GM19193 (cell line): Measurements from ENCODE around the gene MACO1.

Experiments
- POLR2A ChIP-seq: IDR thresholded peaks from 4 replicates; pipeline ENCODE4 v1.6.1; 2011; ENCODE audit not compliant: insufficient read depth, insufficient read length; ENCODE audit errors: extremely low read depth

Gene MACO1

DNA sequence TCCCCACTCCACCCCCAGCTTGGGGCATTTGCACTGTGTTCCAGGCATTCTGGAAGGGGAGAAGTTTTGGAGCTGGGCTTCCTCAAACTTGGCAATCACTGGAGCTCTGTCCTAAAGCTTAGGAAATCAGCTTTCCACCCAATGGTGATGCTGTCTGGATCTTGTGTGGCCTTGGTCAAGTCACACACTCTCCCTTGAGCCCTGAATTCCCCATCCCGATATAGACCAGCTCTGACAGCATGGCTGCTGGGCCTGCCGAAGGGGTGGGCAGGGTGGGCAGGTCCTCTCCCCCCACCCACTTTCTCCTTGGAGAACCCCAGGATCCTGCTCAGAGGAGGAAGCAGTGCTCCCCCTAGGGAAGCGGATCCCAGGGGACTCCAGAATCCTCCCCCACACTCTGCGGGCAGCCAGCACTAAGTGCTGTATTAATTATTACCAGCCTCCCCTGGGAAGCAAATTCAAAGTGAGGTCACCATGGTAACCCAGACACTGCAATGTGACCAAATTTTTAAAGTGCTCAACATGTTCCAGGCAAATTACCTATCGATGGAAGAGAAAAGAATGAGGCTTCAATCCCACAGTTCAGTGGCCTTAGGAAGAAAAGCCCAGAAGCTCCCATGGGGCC lies 91.4 kb downstream of the MACO1 start:
- TF ChIP-seq POLR2A: no peak

DNA sequence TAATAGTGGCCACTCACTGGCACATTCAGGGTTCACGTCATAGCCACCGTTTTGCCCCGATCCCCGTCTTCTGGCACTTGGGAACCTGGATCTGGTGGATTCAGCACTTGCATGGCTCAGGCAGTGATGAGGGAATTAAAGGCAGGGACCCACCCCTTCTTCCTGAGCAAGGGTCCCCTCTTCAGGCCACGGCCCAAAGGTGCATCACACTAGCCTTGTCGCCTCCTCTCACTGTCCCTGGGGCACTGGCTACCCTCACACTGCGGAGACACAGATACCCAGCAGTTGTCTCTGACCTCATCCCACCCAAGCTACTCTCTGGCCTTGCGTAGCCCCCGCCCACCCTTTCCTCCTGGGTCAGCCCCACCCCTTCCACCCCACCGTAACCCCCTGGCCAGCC lies 92.8 kb downstream of the MACO1 start:
- no peak for TF ChIP-seq POLR2A

DNA sequence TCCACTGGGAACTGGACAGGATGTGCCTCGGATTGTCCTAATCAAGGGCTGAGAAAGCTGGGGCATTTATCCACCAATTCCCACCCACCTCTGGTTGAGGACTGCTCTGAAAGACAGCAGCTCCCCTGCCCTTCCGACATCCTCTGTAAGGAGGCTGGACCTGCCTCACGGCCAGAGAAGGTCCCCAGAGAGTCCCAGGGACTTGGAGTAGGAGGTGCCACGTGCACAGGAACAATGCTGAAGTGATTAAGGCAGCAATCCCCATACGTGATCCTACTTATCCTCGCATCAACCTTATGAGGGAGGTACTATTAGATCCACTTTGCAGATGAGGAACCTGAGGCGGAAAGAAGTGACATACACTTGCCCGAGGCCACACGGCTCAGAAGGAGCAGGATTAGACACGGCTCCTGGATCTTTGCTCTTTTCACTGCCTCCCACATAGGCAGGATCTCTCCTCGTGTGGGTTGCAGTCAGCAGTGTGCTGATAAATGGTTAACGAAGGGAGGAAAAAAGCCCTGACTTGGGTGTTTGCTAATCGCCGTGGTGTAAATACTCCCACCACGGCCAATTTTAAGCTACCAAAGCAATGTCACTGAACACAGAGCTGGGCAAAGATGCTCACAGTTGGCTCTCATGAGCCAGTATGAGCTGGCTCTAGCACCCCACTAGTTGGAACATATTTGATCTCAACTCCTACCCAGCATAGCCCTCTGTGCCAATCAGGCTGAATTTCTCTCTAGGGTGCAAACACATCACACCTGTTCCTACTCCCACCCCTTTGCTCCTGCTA lies 94.1 kb downstream of the MACO1 start:
- TF ChIP-seq POLR2A: no peak

DNA sequence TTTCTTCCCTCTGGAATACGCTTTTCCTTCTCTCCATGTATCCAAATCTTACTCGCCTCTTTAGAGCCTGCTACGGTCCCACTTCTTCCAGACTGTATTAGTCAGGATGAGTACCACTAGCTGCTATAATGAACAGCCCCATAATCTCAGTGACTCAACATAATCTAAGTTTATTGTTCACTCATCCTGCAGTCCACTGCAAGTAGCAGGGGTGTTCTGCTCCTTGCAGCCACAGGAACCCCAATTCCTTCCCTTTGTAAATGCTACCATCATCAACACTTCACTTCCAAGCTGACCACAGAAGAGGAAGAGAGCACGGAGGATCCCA lies 94.6 kb downstream of the MACO1 start:
- TF ChIP-seq POLR2A: no peak

DNA sequence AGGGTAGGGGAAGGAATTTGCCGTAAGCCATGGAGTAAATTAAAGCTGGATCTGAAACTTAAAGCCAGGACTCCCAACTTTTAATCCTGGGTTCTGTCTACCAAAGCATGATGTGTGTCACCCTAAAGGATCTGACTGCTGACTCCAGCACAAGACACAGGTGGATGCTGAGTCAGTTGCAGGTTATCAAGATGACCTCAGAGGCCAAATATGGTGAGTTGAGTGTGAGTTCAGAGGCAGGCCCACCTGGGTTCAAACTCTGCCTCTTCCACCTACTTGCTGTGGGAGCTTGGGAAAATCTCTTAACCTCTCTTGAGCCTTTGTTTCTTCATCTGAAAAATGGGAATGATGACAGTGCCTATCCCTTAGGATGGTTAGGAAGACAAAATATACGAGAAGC lies 96.1 kb downstream of the MACO1 start:
- no peak for TF ChIP-seq POLR2A

DNA sequence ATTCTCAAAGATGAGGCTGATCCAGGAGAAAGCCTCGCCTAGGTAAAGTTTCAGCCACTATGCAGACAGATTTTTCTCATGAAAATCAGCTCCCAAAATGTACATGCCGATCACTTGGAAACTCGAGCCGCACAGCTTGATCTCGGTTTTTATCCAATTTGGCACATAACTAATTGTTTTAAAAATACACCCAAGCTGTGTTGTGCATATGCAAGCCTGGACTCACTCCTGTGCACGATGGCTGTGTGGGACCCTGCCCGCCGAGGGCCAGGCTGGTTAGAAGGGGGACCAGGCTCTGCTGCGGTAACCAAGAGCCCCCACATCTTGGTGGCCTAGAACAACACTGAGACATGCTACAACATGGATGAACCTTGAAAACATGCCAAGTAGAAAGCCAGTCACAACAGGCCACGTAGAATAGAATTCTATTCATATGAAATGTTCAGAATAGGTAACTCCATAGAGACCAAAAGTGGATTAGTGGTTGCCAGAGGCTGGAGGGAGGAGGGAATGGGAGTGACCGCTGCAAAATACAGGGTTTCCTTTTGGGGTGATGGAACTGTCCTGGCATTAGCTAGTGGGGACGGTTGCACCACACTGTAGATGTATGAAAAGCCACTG lies 96.6 kb downstream of the MACO1 start:
- no peak for TF ChIP-seq POLR2A

DNA sequence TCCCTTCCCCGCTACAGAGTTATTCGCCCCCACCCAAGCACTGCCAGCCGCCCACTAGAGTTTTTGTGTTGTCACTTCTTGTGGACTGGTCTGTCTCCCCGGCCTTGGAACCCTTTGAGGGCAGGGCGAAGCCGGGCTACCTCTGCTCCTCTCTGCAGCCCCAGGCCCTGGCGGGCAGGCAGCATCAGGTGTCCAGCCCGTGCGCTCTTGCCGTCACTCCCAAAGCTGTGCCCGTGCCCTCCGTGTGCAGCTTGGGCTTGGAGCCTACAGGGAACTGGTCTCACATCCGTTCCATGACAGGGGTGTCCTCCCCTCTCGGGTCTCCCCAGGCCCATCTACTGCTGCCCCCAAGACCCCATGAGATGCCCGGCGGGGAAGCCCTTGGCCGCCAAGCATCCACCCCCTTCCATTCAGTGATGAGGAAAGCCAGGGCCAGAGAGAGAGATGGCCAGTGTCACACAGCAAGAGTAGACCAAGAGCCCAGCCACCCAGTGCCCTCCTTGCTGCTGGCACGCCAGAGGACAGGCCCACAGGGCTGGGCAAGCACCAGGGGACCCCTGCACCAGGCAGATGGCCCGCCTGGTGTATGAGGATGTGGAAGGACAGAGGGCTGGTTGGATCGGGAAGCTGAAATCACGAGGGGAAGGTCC lies 97.4 kb downstream of the MACO1 start:
- TF ChIP-seq POLR2A: no peak

DNA sequence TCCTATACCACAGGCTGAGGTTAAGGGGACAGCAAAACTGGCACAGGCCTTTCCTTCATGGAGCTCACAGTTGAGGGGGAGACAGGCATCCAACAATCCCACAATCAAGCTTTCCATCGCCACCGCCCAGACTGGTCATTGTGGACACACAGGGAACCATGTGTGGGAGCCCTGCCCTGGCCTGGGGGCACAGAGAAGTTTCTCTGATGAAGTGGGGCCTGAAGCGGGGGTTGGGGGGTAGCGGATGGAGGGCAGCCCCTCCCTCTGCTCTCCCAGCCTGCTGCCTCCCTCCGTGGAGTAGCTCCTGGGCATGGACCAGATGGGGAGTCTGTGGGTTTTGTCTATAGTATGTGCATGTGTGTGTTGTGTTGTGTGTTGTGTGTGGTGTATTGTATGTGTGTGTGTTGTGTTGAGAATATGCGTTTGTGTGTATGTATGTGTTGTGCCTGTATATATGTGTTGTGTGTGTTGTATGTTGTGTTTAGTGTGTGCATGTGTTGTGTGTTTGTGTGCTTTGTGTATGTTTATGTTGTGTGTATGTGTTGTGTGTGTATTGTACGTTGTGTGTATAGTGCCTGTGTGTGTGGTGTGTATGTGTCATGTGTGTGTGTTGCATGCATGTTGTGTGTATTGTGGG lies 98.3 kb downstream of the MACO1 start:
- TF ChIP-seq POLR2A: no peak

DNA sequence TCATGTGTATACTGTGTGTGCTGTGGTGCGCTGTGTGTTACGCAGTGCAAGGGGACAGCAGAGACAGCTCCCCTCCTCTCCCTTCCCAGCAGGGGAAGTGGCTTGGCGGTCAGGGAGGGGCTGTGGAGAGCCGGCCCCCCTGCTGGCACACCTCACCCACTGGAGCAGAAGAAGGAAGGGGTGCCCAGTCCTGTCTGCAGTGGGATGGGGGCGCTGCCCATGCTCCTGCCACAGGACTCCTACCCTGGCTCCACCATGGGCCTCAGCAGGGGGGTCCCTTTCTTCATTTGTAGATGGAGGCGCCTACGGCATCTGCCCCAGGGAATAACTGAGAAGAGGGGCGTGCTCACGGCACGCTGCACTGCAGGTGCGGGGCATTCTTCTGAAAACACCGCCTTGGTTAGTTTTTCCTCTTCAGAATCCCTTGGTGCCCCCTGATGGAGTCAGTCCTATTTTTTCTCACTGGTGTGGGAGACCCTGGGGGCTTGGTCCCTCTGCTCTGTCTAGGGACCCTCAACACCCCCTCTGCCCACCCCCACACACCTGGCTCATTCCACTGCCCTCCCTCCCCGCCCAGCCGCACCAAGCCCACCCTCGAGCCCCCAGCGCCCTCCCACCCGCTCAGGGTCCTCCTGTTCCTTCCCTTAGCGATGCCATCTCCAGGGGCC lies 99.0 kb downstream of the MACO1 start:
- TF ChIP-seq POLR2A: no peak

DNA sequence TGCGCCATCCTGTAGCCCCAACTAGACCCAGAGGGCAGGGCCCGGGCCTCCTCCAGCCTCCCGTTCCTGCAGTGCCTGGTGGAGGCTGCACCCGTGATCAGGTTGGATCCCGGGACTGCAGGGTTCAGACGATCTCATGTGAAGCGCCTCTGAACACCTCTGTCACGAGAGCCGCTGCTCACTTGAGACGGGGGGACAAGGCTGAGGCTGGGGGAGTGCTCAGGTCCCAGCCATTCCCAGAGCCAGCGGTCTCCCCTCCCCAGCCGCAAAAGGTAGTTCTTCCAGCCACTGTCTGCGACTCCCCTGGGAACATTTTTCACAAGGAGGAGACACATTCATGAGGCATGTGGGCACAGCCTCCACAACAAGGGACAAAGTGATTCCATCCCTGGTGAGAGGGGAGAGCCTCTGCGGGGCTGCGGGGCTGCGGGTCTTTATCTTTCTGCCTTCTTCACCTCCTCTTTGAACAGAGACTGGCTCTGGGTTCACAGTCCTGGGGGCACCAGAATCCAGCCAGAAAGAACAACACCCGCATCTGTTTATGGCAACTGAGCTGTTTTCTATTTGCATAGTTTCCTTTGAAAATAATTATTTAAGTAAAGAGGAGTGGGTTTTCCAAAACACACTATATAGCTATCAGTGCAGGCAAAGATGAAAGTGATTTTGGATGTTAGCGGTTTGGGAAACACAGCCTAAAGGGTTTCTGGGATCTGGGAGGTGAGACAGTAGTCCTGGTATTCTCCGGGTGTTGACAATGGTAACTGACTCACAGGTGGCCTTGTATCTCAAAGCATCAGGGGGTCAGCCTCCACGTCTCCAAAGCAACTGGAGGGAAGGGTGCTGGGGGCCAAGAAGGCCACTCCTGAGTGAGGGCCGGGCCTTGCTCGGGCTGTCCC lies 99.7 kb downstream of the MACO1 start:
- TF ChIP-seq POLR2A: no peak

DNA sequence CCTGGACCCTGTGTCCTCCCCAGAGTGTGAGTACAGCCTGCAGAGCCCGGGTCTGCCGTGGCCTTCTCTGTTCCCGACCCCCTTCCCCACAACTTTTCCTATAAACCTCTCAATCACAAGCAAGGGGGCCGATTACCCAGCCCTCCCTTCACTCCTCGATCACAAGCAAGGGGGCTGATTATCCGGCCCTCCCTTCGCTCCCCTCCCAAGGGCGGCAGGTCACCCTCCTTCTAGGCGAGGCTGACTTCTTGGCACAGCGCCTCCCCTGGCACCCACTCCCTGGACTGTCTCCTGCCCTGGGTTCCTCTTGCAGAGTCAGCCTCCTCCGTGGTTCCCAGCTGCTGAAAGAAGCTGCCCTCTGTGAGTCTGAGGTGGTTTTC lies 100.4 kb downstream of the MACO1 start:
- TF ChIP-seq POLR2A: no peak

DNA sequence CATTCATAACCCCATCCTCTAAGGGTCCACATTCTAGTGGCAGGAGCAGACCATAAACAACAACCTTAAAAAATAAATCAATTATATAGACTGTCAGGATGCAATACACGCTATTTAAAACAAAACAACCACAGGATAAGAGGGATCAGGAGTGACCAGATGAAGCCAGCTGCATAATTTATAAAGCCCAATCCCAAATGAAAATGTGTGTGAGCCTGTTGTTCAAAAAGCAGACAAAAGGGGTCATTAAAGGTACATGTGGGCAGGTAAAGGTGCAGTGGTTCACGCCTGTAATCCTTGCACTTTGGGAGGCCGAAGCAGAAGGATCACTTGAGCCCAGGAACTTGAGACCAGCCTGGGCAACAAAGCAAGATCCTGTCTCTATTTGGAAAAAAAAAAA lies 102.3 kb downstream of the MACO1 start:
- no peak for TF ChIP-seq POLR2A

DNA sequence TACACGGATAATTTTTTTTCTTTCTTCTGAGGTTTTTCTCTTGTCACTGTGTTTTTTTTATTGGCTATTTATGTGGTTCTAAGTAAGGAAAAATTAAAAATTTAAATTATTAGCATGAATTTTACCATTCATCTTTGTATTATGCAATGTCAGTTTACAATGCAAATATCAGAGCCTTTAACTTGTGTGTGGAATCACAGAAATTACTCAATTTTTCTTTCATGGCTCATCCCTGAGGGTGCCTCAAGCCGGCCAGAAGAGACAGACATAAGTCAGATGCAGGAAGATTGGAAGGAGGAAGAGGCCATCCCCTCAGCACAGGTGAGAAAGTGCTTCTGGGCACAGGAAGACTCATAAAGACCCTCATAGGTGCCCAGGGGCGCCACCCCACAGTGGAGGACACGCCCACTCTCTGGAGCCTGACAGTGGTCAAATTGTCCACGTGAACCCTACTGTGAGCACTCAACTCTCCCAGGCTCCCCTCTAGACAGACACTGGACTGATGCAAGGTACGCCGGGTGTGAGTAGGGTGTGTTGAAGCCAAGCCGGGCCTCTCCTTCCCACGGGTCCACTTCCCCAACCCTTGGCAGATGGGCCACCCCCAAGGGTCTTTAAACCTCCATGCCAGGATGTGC lies 103.2 kb downstream of the MACO1 start:
- TF ChIP-seq POLR2A: no peak
